ENCODE data around the gene MLX. TPM values are rescaled to one million over a fixed set of nuclear protein-coding genes. Genes with fewer than 3 reads are reported as not detected.

The MLX gene
- total and polyA plus RNA-seq, 2 of the 8 experiments (the other 6 are each of a cell fraction or from before 2014, with no cell fraction given) = 27.0 to 27.5 TPM

GRCh38 chr17:42577532-42578281, 10.8 kb downstream of the MLX start, which contains the start of gene PSMC3IP (continued):
- peak; percentile 72 for TF ChIP-seq PHF8 (conservative IDR thresholded peaks at IDR 0.05; ENCODE audit: low read depth, low read length)
- TF ChIP-seq CBX5 (IDR thresholded peaks at IDR 0.05; ENCODE audit: low read depth, low read length) = no peak
- peak; percentile 95 for TF ChIP-seq GABPA (IDR thresholded peaks at IDR 0.05; ENCODE audit: borderline replicate concordance, insufficient read depth, low read length)
- no peak for TF ChIP-seq RNF2 (IDR thresholded peaks at IDR 0.05; ENCODE audit: borderline replicate concordance, low read depth, low read length, missing control alignments, poor library complexity, severe bottlenecking)
- TF ChIP-seq POLR2AphosphoS5 (IDR thresholded peaks at IDR 0.05; ENCODE audit: low read depth, low read length) = peak; percentile 75
- no peak for TF ChIP-seq ZNF274 (IDR thresholded peaks at IDR 0.05; ENCODE audit: borderline replicate concordance, extremely low read depth, low read length)
- no peak for TF ChIP-seq POU5F1 (IDR thresholded peaks at IDR 0.05; ENCODE audit: low read depth, low read length)
- TF ChIP-seq HDAC6 (IDR thresholded peaks at IDR 0.05; ENCODE audit: low read depth, low read length) = no peak
- peak; percentile 89 for TF ChIP-seq TAF1 (IDR thresholded peaks at IDR 0.05; ENCODE audit: low read depth, low read length)
